Suppressor macrophage (primary cell): Measurements from ENCODE around the gene TMEM8B.

Source experiments
- DNase-seq, 4 experiments: peaks; one replicate each; pipeline ENCODE4 v3.0.0-alpha.2; 2020 to 2022
- total RNA-seq, 17 experiments: gene quantifications; one replicate each; lab custom pipeline; 2026; ENCODE audit warnings: mixed read lengths in 6 of 17, inconsistent platforms in 3 of 17; lab: John Stamatoyannopoulos, UW

TMEM8B gene
- 0 to 7.4 (median 0.29) reads per million in 17 experiments for total RNA-seq

GRCh38 chr9:35829084-35829763 lies at the start of gene TMEM8B:
Gene TMEM8B (plus strand): TSS chr9:35829228. CDS start chr9:35829448, 220 bp downstream.
- DNase-seq = peak; percentile 84 to 97 (median 92)

- no peak for DNase-seq
Observed at GRCh38 chr9:35781066-35781465, 48.0 kb upstream of the TMEM8B start.

- no peak for DNase-seq
Observed at GRCh38 chr9:35783418-35783817, 45.6 kb upstream of the TMEM8B start.

GRCh38 chr9:35789541-35789940 lies 39.5 kb upstream of the TMEM8B start:
- DNase-seq = no peak

GRCh38 chr9:35790025-35790384 lies 39.0 kb upstream of the TMEM8B start:
- no peak for DNase-seq

- DNase-seq = peak; percentile 68 to 84 (median 75)
Observed at GRCh38 chr9:35790385-35791296, 38.4 kb upstream of the TMEM8B start.

GRCh38 chr9:35791297-35791921 lies 37.6 kb upstream of the TMEM8B start, which contains the start of gene NPR2:
Gene NPR2 (plus strand): TSS chr9:35791591. CDS start chr9:35792409, 818 bp downstream.
- peak in 2 of 4 experiments; percentile 40 to 59 for DNase-seq

GRCh38 chr9:35792024-35792813 lies 36.8 kb upstream of the TMEM8B start:
- no peak for DNase-seq

GRCh38 chr9:35792826-35793225 lies 36.2 kb upstream of the TMEM8B start:
- no peak for DNase-seq

GRCh38 chr9:35793461-35793860 lies 35.6 kb upstream of the TMEM8B start:
- no peak for DNase-seq

GRCh38 chr9:35795695-35796094 lies 33.3 kb upstream of the TMEM8B start:
- no peak for DNase-seq

GRCh38 chr9:35797311-35798109 lies 31.5 kb upstream of the TMEM8B start:
- DNase-seq = no peak

- DNase-seq = peak in 3 of 4 experiments; percentile 27 to 46 (median 31)
Observed at GRCh38 chr9:35798658-35799374, 30.2 kb upstream of the TMEM8B start.

- DNase-seq = no peak
Observed at GRCh38 chr9:35800530-35800929, 28.5 kb upstream of the TMEM8B start.

GRCh38 chr9:35801328-35802128 lies 27.5 kb upstream of the TMEM8B start:
- no peak for DNase-seq

GRCh38 chr9:35806101-35806500 lies 22.9 kb upstream of the TMEM8B start:
- DNase-seq = no peak

GRCh38 chr9:35808433-35808832 lies 20.6 kb upstream of the TMEM8B start:
- no peak for DNase-seq

- no peak for DNase-seq
Observed at GRCh38 chr9:35810122-35810521, 18.9 kb upstream of the TMEM8B start.

- no peak for DNase-seq
Observed at GRCh38 chr9:35811381-35812024, 17.5 kb upstream of the TMEM8B start.
